HG02840 (cell line): ENCODE results near the gene PTPN12.
"Not testable (repeated sequence)": the region's sequence is repeated elsewhere in the genome, so short reads cannot be mapped to it uniquely, and the experiment has no call there.

ENCODE experiments used
- ATAC-seq: cut with Tn5 transposase; IDR thresholded peaks from one replicate; pipeline ENCODE4 v1.9.1; 2021; ENCODE audit warnings: mild to moderate bottlenecking, moderate library complexity, moderate number of reproducible peaks; ENCODE audit not compliant: unreplicated experiment, low FRiP score

PTPN12 gene

GRCh38 chr7:77575187-77575586, 38.1 kb downstream of the PTPN12 start:
- ATAC-seq, result no peak

- ATAC-seq, result no peak
Observed at GRCh38 chr7:77576856-77577255, 39.8 kb downstream of the PTPN12 start.

- no peak for ATAC-seq
Observed at GRCh38 chr7:77579797-77580196, 42.7 kb downstream of the PTPN12 start.

GRCh38 chr7:77580762-77581350, 43.8 kb downstream of the PTPN12 start:
- no peak for ATAC-seq

- no peak for ATAC-seq
Observed at GRCh38 chr7:77587272-77587671, 50.2 kb downstream of the PTPN12 start.

GRCh38 chr7:77600952-77601351, 63.9 kb downstream of the PTPN12 start:
- ATAC-seq, result no peak

GRCh38 chr7:77606562-77606961, 69.5 kb downstream of the PTPN12 start:
- no peak for ATAC-seq

GRCh38 chr7:77619314-77619713, 82.2 kb downstream of the PTPN12 start:
- no peak for ATAC-seq

GRCh38 chr7:77626586-77627308, 89.7 kb downstream of the PTPN12 start:
- ATAC-seq, result no peak

GRCh38 chr7:77627309-77627676, 90.2 kb downstream of the PTPN12 start:
- no peak for ATAC-seq

GRCh38 chr7:77629797-77630196, 92.7 kb downstream of the PTPN12 start:
- no peak for ATAC-seq

GRCh38 chr7:77631820-77632219, 94.7 kb downstream of the PTPN12 start:
- ATAC-seq, result no peak

- no peak for ATAC-seq
Observed at GRCh38 chr7:77644774-77645173, 107.7 kb downstream of the PTPN12 start.

GRCh38 chr7:77648742-77649338, 111.7 kb downstream of the PTPN12 start:
- ATAC-seq, result no peak

- ATAC-seq, result no peak
Observed at GRCh38 chr7:77649716-77650349, 112.7 kb downstream of the PTPN12 start.

- no peak for ATAC-seq
Observed at GRCh38 chr7:77651575-77652162, 114.6 kb downstream of the PTPN12 start.

GRCh38 chr7:77652826-77653225, 115.7 kb downstream of the PTPN12 start:
- not testable (repeated sequence) for ATAC-seq

- no peak for ATAC-seq
Observed at GRCh38 chr7:77653572-77653971, 116.5 kb downstream of the PTPN12 start.

- no peak for ATAC-seq
Observed at GRCh38 chr7:77655356-77655755, 118.3 kb downstream of the PTPN12 start.

GRCh38 chr7:77655836-77656455, 118.9 kb downstream of the PTPN12 start:
- ATAC-seq, result no peak
